Measurements from ENCODE around the gene SETX.

Gene SETX

GRCh38 chr9:132324425-132324824 lies 30.4 kb downstream of the SETX start:
- Histone ChIP-seq H3K79me2 (ENCODE audit: insufficient read depth, low read length) (peaks cover 61% of the 10 kb centered on the region), H3K36me3 (ENCODE audit: low read length) (peaks cover 59% of the 10 kb centered on the region), H3K9ac (ENCODE audit: low read length) (no peak overlapping the region), H3K4me2 (ENCODE audit: low read depth, low read length, poor library complexity, severe bottlenecking) (no peak overlapping the region), H3F3A (ENCODE audit: insufficient read depth) (peaks cover 6% of the 10 kb centered on the region; the same call in 1 of the 2 replicates), H3K27ac (ENCODE audit: low read depth, low read length) (no peak overlapping the region), H3K9me3 (ENCODE audit: insufficient read depth, low read length) (no peaks in the 10 kb centered on the region), H4K20me1 (ENCODE audit: low read depth, low read length) (peaks cover 7% of the 10 kb centered on the region), H3K4me3 (ENCODE audit: insufficient read depth, low read length, poor library complexity, severe bottlenecking) (no peak overlapping the region), H3K9me2 (replicated peaks; ENCODE audit: insufficient read depth, low read length) (no peaks in the 10 kb centered on the region), H3K27me3 (ENCODE audit: low read length) (no peaks in the 10 kb centered on the region), H2AFZ (ENCODE audit: low read depth, low read length, severe bottlenecking) (no peak overlapping the region)
- no peak for TF ChIP-seq EZH2phosphoT487 (conservative IDR thresholded peaks at IDR 0.05; ENCODE audit: low read length)
- TF ChIP-seq, protein P1, sequence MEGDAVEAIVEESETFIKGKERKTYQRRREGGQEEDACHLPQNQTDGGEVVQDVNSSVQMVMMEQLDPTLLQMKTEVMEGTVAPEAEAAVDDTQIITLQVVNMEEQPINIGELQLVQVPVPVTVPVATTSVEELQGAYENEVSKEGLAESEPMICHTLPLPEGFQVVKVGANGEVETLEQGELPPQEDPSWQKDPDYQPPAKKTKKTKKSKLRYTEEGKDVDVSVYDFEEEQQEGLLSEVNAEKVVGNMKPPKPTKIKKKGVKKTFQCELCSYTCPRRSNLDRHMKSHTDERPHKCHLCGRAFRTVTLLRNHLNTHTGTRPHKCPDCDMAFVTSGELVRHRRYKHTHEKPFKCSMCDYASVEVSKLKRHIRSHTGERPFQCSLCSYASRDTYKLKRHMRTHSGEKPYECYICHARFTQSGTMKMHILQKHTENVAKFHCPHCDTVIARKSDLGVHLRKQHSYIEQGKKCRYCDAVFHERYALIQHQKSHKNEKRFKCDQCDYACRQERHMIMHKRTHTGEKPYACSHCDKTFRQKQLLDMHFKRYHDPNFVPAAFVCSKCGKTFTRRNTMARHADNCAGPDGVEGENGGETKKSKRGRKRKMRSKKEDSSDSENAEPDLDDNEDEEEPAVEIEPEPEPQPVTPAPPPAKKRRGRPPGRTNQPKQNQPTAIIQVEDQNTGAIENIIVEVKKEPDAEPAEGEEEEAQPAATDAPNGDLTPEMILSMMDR (IDR thresholded peaks at IDR 0.05; ENCODE audit: insufficient read depth, low read length, poor library complexity, severe bottlenecking), result no peak

DNA sequence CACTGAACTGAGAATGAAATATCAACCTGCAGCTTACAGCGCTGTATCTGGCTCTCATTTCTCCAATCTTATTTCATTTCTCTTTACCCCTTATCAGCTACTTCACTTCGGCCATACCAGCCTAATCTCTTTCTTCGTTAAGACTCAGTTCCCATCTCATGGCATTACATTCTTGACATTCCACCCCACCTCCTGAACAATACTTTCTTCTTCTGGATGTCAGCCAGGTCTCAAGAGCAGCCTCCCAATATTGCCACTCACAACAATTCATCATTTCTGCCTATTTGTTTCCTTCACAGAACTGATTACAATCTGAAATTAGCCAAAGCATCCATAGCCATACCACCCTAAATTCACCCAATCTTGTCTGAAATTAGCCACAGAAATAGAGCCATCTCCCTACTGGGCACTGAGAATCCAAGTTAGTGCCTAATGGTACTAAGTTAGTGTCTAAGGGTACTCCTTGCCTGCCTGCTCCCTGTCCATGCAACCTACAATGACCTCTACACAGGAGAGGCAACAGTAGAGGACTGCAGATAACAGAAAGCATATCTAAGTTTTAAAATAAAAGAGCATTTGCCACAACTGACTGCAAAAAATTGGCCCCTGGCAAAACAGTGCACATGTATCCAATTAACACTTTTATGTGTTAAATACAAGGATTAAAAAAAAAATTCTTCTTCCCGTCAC lies 35.2 kb downstream of the SETX start:
- peaks cover 24% of the 10 kb centered on the region for H4K20me1 ChIP-seq (ENCODE audit: low read depth, low read length)
- peaks cover 11% of the 10 kb centered on the region for H3F3A ChIP-seq (ENCODE audit: insufficient read depth)
- H3K27me3 ChIP-seq (ENCODE audit: low read length), result no peaks in the 10 kb centered on the region
- H3K9me2 ChIP-seq (replicated peaks; ENCODE audit: insufficient read depth, low read length), result no peaks in the 10 kb centered on the region
- TF ChIP-seq, protein P1 (IDR thresholded peaks at IDR 0.05; ENCODE audit: insufficient read depth, low read length, poor library complexity, severe bottlenecking), result no peak
- no peak for TF ChIP-seq EZH2phosphoT487 (conservative IDR thresholded peaks at IDR 0.05; ENCODE audit: low read length)
- H3K27ac ChIP-seq (ENCODE audit: low read depth, low read length), result no peak overlapping the region
- no peak overlapping the region for H3K4me3 ChIP-seq (ENCODE audit: insufficient read depth, low read length, poor library complexity, severe bottlenecking)
- H3K36me3 ChIP-seq (ENCODE audit: low read length), result peaks cover 54% of the 10 kb centered on the region
- H2AFZ ChIP-seq (ENCODE audit: low read depth, low read length, severe bottlenecking), result no peak overlapping the region
- no peak overlapping the region for H3K9ac ChIP-seq (ENCODE audit: low read length)
- no peak overlapping the region for H3K4me2 ChIP-seq (ENCODE audit: low read depth, low read length, poor library complexity, severe bottlenecking)
- no peaks in the 10 kb centered on the region for H3K9me3 ChIP-seq (ENCODE audit: insufficient read depth, low read length)
- H3K79me2 ChIP-seq (ENCODE audit: insufficient read depth, low read length), result peaks cover 78% of the 10 kb centered on the region

DNA sequence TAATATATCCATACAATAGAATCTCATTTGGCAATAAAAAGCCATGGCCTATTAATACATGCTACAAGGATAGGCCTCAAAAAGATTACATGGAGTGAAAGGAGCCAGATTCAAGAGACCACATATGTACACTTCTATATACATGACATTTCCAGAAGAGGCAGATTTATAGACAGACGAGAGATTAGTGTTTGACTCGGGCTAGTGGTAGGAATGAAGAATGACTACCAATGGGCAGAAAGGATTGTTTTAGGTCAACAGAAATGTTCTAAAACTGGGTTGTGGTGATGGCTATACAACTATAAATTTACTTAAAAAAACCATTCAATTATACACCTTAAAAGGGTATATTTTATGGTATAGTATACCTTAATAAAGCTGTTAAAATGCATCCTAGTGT lies 41.9 kb downstream of the SETX start:
- Histone ChIP-seq H3K9me3 (ENCODE audit: insufficient read depth, low read length) (no peaks in the 10 kb centered on the region), H3F3A (ENCODE audit: insufficient read depth) (peaks cover under 1% of the 10 kb centered on the region; the same call in 1 of the 2 replicates), H3K27ac (ENCODE audit: low read depth, low read length) (no peak overlapping the region), H3K27me3 (ENCODE audit: low read length) (no peaks in the 10 kb centered on the region), H3K9ac (ENCODE audit: low read length) (no peak overlapping the region), H3K4me2 (ENCODE audit: low read depth, low read length, poor library complexity, severe bottlenecking) (no peak overlapping the region), H4K20me1 (ENCODE audit: low read depth, low read length) (peaks cover 16% of the 10 kb centered on the region; the same call in 1 of the 2 replicates), H3K4me3 (ENCODE audit: insufficient read depth, low read length, poor library complexity, severe bottlenecking) (no peak overlapping the region), H3K9me2 (replicated peaks; ENCODE audit: insufficient read depth, low read length) (no peaks in the 10 kb centered on the region), H2AFZ (ENCODE audit: low read depth, low read length, severe bottlenecking) (no peak overlapping the region), H3K79me2 (ENCODE audit: insufficient read depth, low read length) (peaks cover 35% of the 10 kb centered on the region), H3K36me3 (ENCODE audit: low read length) (peaks cover 44% of the 10 kb centered on the region)
- TF ChIP-seq, protein P1 (IDR thresholded peaks at IDR 0.05; ENCODE audit: insufficient read depth, low read length, poor library complexity, severe bottlenecking), result no peak
- TF ChIP-seq EZH2phosphoT487 (conservative IDR thresholded peaks at IDR 0.05; ENCODE audit: low read length), result no peak

Measured in SU-DHL-6 (cell line).